ENCODE measurements around the gene PPP3CA. TPM values are rescaled to one million over a fixed set of nuclear protein-coding genes. Genes with fewer than 3 reads are reported as not detected.

The PPP3CA gene
- total and polyA plus RNA-seq, 2 experiments from 2014 or later: 27.0 to 45.2 TPM

DNA sequence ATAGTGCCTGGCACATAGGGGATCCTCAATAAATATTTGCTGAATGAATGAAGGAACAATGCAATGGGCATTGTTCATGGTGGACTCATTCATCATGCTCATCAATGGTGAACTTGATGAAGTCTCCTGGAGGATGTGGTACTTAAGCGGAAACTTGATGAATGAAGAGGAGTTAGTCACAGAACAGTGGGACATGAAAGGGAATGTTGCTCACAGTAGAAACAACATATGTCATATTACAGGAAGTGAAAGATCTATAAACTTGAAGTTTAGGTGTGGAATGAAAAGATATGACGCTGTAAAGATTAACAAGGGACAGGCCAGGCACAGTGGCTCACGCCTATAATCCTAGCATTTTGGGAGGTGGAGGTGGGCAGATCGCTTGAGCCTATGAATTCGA lies 224.1 kb downstream of the PPP3CA start:
- ATAC-seq (no peak), DNase-seq (ENCODE audit: low spot score) (no peak)
- Histone ChIP-seq H3K4me2 (no peak overlapping the region), H3K4me1 (ENCODE audit: insufficient read depth) (peaks cover 5% of the 10 kb centered on the region), H3K4me3 (no peak overlapping the region), H3K9me2 (ENCODE audit: insufficient read depth) (peaks cover 3% of the 10 kb centered on the region; the same call in 1 of the 2 replicates), H2AFZ (no peak overlapping the region), H3K27me3 (ENCODE audit: insufficient read depth) (no peaks in the 10 kb centered on the region), H4K20me1 (replicated peaks; ENCODE audit: insufficient read depth) (no peaks in the 10 kb centered on the region), H3F3A (replicated peaks; ENCODE audit: low read depth) (no peaks in the 10 kb centered on the region), H3K79me2 (replicated peaks; ENCODE audit: insufficient read depth) (no peaks in the 10 kb centered on the region), H3K36me3 (ENCODE audit: insufficient read depth) (no peaks in the 10 kb centered on the region), H3K27ac (ENCODE audit: low read depth) (no peak overlapping the region)
- TF ChIP-seq ZNF331 (CRISPR knock-in tag; IDR thresholded peaks at IDR 0.05; ENCODE audit: low read depth): no peak
- TF ChIP-seq EZH2 (IDR thresholded peaks at IDR 0.05; ENCODE audit: low read depth, unreplicated experiment): no peak
- TF ChIP-seq, protein P1, sequence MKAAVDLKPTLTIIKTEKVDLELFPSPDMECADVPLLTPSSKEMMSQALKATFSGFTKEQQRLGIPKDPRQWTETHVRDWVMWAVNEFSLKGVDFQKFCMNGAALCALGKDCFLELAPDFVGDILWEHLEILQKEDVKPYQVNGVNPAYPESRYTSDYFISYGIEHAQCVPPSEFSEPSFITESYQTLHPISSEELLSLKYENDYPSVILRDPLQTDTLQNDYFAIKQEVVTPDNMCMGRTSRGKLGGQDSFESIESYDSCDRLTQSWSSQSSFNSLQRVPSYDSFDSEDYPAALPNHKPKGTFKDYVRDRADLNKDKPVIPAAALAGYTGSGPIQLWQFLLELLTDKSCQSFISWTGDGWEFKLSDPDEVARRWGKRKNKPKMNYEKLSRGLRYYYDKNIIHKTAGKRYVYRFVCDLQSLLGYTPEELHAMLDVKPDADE (IDR thresholded peaks at IDR 0.05): no peak
- TF ChIP-seq STAT1 (IDR thresholded peaks at IDR 0.05; ENCODE audit: unreplicated experiment): no peak
- TF ChIP-seq CREB1 (CRISPR knock-in tag; IDR thresholded peaks at IDR 0.05; ENCODE audit: low read depth): no peak
- TF ChIP-seq, protein P2, sequence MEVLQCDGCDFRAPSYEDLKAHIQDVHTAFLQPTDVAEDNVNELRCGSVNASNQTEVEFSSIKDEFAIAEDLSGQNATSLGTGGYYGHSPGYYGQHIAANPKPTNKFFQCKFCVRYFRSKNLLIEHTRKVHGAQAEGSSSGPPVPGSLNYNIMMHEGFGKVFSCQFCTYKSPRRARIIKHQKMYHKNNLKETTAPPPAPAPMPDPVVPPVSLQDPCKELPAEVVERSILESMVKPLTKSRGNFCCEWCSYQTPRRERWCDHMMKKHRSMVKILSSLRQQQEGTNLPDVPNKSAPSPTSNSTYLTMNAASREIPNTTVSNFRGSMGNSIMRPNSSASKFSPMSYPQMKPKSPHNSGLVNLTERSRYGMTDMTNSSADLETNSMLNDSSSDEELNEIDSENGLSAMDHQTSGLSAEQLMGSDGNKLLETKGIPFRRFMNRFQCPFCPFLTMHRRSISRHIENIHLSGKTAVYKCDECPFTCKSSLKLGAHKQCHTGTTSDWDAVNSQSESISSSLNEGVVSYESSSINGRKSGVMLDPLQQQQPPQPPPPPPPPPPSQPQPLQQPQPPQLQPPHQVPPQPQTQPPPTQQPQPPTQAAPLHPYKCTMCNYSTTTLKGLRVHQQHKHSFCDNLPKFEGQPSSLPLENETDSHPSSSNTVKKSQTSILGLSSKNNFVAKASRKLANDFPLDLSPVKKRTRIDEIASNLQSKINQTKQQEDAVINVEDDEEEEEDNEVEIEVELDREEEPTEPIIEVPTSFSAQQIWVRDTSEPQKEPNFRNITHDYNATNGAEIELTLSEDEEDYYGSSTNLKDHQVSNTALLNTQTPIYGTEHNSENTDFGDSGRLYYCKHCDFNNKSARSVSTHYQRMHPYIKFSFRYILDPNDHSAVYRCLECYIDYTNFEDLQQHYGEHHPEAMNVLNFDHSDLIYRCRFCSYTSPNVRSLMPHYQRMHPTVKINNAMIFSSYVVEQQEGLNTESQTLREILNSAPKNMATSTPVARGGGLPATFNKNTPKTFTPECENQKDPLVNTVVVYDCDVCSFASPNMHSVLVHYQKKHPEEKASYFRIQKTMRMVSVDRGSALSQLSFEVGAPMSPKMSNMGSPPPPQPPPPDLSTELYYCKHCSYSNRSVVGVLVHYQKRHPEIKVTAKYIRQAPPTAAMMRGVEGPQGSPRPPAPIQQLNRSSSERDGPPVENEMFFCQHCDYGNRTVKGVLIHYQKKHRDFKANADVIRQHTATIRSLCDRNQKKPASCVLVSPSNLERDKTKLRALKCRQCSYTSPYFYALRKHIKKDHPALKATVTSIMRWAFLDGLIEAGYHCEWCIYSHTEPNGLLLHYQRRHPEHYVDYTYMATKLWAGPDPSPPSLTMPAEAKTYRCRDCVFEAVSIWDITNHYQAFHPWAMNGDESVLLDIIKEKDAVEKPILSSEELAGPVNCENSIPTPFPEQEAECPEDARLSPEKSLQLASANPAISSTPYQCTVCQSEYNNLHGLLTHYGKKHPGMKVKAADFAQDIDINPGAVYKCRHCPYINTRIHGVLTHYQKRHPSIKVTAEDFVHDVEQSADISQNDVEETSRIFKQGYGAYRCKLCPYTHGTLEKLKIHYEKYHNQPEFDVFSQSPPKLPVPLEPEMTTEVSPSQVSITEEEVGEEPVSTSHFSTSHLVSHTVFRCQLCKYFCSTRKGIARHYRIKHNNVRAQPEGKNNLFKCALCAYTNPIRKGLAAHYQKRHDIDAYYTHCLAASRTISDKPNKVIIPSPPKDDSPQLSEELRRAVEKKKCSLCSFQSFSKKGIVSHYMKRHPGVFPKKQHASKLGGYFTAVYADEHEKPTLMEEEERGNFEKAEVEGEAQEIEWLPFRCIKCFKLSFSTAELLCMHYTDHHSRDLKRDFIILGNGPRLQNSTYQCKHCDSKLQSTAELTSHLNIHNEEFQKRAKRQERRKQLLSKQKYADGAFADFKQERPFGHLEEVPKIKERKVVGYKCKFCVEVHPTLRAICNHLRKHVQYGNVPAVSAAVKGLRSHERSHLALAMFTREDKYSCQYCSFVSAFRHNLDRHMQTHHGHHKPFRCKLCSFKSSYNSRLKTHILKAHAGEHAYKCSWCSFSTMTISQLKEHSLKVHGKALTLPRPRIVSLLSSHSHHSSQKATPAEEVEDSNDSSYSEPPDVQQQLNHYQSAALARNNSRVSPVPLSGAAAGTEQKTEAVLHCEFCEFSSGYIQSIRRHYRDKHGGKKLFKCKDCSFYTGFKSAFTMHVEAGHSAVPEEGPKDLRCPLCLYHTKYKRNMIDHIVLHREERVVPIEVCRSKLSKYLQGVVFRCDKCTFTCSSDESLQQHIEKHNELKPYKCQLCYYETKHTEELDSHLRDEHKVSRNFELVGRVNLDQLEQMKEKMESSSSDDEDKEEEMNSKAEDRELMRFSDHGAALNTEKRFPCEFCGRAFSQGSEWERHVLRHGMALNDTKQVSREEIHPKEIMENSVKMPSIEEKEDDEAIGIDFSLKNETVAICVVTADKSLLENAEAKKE (CRISPR knock-in tag; IDR thresholded peaks at IDR 0.05): no peak
- no peak for TF ChIP-seq POLR2AphosphoS5 (IDR thresholded peaks at IDR 0.05; ENCODE audit: low read depth)
- TF ChIP-seq, protein P3, sequence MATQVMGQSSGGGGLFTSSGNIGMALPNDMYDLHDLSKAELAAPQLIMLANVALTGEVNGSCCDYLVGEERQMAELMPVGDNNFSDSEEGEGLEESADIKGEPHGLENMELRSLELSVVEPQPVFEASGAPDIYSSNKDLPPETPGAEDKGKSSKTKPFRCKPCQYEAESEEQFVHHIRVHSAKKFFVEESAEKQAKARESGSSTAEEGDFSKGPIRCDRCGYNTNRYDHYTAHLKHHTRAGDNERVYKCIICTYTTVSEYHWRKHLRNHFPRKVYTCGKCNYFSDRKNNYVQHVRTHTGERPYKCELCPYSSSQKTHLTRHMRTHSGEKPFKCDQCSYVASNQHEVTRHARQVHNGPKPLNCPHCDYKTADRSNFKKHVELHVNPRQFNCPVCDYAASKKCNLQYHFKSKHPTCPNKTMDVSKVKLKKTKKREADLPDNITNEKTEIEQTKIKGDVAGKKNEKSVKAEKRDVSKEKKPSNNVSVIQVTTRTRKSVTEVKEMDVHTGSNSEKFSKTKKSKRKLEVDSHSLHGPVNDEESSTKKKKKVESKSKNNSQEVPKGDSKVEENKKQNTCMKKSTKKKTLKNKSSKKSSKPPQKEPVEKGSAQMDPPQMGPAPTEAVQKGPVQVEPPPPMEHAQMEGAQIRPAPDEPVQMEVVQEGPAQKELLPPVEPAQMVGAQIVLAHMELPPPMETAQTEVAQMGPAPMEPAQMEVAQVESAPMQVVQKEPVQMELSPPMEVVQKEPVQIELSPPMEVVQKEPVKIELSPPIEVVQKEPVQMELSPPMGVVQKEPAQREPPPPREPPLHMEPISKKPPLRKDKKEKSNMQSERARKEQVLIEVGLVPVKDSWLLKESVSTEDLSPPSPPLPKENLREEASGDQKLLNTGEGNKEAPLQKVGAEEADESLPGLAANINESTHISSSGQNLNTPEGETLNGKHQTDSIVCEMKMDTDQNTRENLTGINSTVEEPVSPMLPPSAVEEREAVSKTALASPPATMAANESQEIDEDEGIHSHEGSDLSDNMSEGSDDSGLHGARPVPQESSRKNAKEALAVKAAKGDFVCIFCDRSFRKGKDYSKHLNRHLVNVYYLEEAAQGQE (IDR thresholded peaks at IDR 0.05; ENCODE audit: unreplicated experiment): no peak
- no peak for TF ChIP-seq EZH2phosphoT487 (IDR thresholded peaks at IDR 0.05; ENCODE audit: unreplicated experiment)
- no peak for TF ChIP-seq ZNF114 (CRISPR knock-in tag; IDR thresholded peaks at IDR 0.05)
- no peak for TF ChIP-seq JUNB (IDR thresholded peaks at IDR 0.05; ENCODE audit: unreplicated experiment)
- TF ChIP-seq, protein P4, sequence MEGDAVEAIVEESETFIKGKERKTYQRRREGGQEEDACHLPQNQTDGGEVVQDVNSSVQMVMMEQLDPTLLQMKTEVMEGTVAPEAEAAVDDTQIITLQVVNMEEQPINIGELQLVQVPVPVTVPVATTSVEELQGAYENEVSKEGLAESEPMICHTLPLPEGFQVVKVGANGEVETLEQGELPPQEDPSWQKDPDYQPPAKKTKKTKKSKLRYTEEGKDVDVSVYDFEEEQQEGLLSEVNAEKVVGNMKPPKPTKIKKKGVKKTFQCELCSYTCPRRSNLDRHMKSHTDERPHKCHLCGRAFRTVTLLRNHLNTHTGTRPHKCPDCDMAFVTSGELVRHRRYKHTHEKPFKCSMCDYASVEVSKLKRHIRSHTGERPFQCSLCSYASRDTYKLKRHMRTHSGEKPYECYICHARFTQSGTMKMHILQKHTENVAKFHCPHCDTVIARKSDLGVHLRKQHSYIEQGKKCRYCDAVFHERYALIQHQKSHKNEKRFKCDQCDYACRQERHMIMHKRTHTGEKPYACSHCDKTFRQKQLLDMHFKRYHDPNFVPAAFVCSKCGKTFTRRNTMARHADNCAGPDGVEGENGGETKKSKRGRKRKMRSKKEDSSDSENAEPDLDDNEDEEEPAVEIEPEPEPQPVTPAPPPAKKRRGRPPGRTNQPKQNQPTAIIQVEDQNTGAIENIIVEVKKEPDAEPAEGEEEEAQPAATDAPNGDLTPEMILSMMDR (conservative IDR thresholded peaks at IDR 0.05; ENCODE audit: low read depth in 2 of 2): no peak
- TF ChIP-seq NANOG (IDR thresholded peaks at IDR 0.05; ENCODE audit: borderline replicate concordance): no peak
- no peaks in the 10 kb centered on the region for H3K9me3 Mint-ChIP-seq
- H3K27me3 Mint-ChIP-seq (ENCODE audit: insufficient read depth, low read depth, poor library complexity): no peaks in the 10 kb centered on the region
- H3K27ac Mint-ChIP-seq: no peak overlapping the region
- H3K4me3 Mint-ChIP-seq: no peak overlapping the region
- H3K4me1 Mint-ChIP-seq: peaks cover 12% of the 10 kb centered on the region
- H3K36me3 Mint-ChIP-seq (ENCODE audit: low read depth): no peaks in the 10 kb centered on the region
